VCaP (cell line): ENCODE measurements around the gene ADAMTSL5.
A peak's percentile ranks its signal among the peaks of the same experiment; 100 is the strongest.

Source experiments
- H3K27ac ChIP-seq: fragments of 450-650 bp; 2 replicates; pipeline ENCODE4 v1.5.1; 2017
- TF ChIP-seq, protein P1 (sequence below): fragments of 450-650 bp; conservative IDR thresholded peaks from 2 replicates; pipeline ENCODE4 v1.5.1; 2017; ENCODE audit warnings: mild to moderate bottlenecking, moderate library complexity

The ADAMTSL5 gene, protein sequence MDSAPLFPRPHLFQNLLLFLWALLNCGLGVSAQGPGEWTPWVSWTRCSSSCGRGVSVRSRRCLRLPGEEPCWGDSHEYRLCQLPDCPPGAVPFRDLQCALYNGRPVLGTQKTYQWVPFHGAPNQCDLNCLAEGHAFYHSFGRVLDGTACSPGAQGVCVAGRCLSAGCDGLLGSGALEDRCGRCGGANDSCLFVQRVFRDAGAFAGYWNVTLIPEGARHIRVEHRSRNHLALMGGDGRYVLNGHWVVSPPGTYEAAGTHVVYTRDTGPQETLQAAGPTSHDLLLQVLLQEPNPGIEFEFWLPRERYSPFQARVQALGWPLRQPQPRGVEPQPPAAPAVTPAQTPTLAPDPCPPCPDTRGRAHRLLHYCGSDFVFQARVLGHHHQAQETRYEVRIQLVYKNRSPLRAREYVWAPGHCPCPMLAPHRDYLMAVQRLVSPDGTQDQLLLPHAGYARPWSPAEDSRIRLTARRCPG

GRCh38 chr19:1512671-1513498 lies at the start of gene ADAMTSL5:
ADAMTSL5 (minus strand) TSS chr19:1513019; CDS start chr19:1510943, 2,076 bp downstream.
- H3K27ac ChIP-seq, result no peak within 1 kb of the TSS
- TF ChIP-seq, protein P1, sequence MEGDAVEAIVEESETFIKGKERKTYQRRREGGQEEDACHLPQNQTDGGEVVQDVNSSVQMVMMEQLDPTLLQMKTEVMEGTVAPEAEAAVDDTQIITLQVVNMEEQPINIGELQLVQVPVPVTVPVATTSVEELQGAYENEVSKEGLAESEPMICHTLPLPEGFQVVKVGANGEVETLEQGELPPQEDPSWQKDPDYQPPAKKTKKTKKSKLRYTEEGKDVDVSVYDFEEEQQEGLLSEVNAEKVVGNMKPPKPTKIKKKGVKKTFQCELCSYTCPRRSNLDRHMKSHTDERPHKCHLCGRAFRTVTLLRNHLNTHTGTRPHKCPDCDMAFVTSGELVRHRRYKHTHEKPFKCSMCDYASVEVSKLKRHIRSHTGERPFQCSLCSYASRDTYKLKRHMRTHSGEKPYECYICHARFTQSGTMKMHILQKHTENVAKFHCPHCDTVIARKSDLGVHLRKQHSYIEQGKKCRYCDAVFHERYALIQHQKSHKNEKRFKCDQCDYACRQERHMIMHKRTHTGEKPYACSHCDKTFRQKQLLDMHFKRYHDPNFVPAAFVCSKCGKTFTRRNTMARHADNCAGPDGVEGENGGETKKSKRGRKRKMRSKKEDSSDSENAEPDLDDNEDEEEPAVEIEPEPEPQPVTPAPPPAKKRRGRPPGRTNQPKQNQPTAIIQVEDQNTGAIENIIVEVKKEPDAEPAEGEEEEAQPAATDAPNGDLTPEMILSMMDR, result peak; percentile 35

DNA sequence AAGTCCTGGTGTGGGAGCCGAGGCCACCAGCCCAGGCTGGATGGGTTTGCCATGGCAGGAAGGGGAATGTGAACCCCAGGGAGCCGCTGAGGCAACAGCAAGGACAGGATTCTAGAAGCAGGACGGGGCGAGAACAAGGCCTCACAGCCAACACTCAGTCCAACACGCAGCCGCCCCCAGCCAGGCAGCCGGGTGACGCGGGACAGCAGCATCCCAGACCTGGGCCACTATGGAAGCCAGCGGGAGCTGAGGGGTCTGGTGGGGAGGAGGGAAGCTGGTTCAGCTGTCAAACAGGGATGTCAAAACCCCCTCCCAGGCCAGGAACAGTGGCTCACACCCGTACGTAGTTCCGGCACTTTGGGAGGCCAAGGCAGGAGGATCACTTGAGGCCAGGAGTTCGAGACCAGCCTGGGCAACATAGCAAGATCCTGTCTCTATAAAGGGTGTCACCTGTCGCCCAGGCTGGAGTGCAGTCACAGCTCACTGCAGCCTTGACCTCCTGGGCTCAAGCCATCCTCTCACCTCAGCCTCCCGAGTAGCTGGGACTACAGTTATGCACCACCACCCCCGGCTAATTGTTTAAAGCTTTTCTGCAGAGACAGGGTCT lies 48.5 kb upstream of the ADAMTSL5 start:
- TF ChIP-seq, protein P1, result no peak
- no peak overlapping the region for H3K27ac ChIP-seq

- TF ChIP-seq, protein P1, result no peak
- H3K27ac ChIP-seq, result no peak overlapping the region
These were observed 47.6 kb upstream of the ADAMTSL5 start for GRCh38 chr19:1560286-1560882.

GRCh38 chr19:1558552-1558951 lies 45.7 kb upstream of the ADAMTSL5 start:
- H3K27ac ChIP-seq, result no peak overlapping the region
- TF ChIP-seq, protein P1, result no peak

- TF ChIP-seq, protein P1, result no peak
- no peak overlapping the region for H3K27ac ChIP-seq
These were observed 43.7 kb upstream of the ADAMTSL5 start for GRCh38 chr19:1556390-1557070.

DNA sequence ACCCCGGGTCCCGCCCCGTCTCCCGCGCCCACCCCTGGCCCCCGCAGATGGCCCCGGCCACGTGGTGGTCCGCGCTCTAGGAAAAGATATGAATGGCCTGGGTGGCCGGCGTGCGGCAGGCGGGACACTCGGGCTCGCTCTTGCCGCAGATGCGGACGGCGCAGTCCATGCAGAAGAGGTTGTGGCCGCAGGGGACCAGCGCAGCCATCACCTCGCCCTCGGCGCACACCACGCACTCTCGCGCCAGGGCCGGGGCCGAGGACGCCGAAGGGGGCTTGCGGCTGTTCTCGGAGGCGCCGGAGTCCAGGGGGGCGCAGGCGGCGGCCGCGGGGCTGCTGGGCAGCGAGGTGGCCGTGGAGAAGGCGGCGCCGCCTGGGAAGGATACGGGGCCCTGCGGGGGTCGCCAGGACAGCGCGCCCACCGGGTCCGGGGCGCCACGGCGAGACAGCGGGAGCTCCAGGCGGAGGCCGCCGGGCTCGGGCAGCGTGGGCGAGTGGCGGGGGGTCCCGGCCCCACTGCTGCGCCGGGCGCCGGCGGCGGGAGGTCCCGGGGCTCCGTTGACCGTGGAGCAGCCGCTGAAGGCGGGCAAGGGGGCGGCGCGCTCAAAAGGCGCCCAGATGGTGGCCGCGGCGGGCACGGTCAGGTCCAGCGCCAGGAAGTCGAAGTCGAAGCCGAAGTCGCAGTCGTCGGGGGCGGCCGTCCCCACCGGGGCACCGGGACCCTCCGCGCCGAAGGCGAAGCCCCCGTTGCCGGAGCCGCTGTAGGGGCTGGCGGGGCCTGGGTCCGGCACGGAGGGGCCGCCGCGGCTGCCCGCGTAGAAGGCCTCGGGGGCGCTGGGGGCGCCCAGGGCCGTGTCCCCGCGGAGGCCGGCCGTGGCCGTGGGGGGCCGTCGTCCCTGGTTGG lies 42.9 kb upstream of the ADAMTSL5 start:
- H3K27ac ChIP-seq, result no peak overlapping the region
- TF ChIP-seq, protein P1, result no peak
